ENCODE data around the gene MEI4.

The MEI4 gene

DNA sequence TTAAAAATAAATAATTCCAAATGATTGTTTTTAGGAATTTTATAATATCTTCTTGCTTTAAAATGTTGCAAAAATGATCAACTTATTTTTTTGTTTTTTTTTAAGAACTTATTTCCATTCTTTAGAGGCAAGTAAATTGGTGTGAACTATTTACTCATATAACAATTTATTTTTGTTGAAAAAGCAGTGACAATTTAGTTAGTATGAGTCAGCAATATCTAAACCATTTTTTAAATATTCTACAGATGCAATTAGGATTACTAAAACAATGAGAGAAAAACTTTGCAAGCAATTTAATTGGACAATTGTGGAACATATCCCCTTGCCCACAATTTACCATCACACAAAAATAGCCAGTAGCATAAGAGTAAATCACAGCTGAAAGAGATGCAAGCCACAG, 319.5 kb downstream of the MEI4 start:
- no peak overlapping the region for H3K4me3 ChIP-seq (ENCODE audit: control insufficient read depth, low read depth, low read length)
- TF ChIP-seq, protein P1, sequence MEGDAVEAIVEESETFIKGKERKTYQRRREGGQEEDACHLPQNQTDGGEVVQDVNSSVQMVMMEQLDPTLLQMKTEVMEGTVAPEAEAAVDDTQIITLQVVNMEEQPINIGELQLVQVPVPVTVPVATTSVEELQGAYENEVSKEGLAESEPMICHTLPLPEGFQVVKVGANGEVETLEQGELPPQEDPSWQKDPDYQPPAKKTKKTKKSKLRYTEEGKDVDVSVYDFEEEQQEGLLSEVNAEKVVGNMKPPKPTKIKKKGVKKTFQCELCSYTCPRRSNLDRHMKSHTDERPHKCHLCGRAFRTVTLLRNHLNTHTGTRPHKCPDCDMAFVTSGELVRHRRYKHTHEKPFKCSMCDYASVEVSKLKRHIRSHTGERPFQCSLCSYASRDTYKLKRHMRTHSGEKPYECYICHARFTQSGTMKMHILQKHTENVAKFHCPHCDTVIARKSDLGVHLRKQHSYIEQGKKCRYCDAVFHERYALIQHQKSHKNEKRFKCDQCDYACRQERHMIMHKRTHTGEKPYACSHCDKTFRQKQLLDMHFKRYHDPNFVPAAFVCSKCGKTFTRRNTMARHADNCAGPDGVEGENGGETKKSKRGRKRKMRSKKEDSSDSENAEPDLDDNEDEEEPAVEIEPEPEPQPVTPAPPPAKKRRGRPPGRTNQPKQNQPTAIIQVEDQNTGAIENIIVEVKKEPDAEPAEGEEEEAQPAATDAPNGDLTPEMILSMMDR (conservative IDR thresholded peaks at IDR 0.05; ENCODE audit: control insufficient read depth, insufficient read depth, low read depth, low read length), result no peak
- no peak for DNase-seq (ENCODE audit: low read depth)
